Mesendoderm (in vitro differentiated cells): ENCODE data around the gene ORMDL2.
A peak's percentile ranks its signal among the peaks of the same experiment; 100 is the strongest.
"Not testable (repeated sequence)": the region's sequence is repeated elsewhere in the genome, so short reads cannot be mapped to it uniquely, and the experiment has no call there.

Source experiments
- DNase-seq: peaks from one replicate; pipeline ENCODE4 v3.0.0; 2013
- H2AK5ac ChIP-seq: 2 replicates; pipeline ENCODE4 v1.6.1; 2013; ENCODE audit warnings: low read length, inconsistent platforms
- H2BK120ac ChIP-seq: 2 replicates; pipeline ENCODE4 v1.6.1; 2013; ENCODE audit warnings: low read depth, mild to moderate bottlenecking, low read length, moderate library complexity, mixed read lengths
- H2BK15ac ChIP-seq: replicated peaks from 2 replicates; pipeline ENCODE4 v1.6.1; 2013; ENCODE audit warnings: low read depth, mild to moderate bottlenecking, moderate library complexity
- H2BK5ac ChIP-seq: 2 replicates; pipeline ENCODE4 v1.6.1; 2013; ENCODE audit warnings: low read length, inconsistent platforms
- H3K18ac ChIP-seq: 2 replicates; pipeline ENCODE4 v1.6.1; 2013; ENCODE audit warnings: mild to moderate bottlenecking, low read length, mixed read lengths
- H3K23ac ChIP-seq: one replicate; pipeline ENCODE4 v1.6.1; 2013; ENCODE audit warnings: low read length
- H3K27ac ChIP-seq: 2 replicates; pipeline ENCODE4 v1.5.1; 2013; ENCODE audit warnings: low read depth, mild to moderate bottlenecking, inconsistent platforms, low read length, moderate library complexity
- H3K27me3 ChIP-seq: 2 replicates; pipeline ENCODE4 v1.6.1; 2013; ENCODE audit warnings: low read length, control low read depth, mild to moderate bottlenecking, inconsistent platforms; ENCODE audit not compliant: insufficient read depth, poor library complexity
- H3K36me3 ChIP-seq: 2 replicates; pipeline ENCODE4 v1.6.1; 2013; ENCODE audit warnings: low read length, inconsistent platforms; ENCODE audit not compliant: control insufficient read depth, insufficient read depth
- H3K4ac ChIP-seq: one replicate; pipeline ENCODE4 v1.6.1; 2013; ENCODE audit warnings: low read depth, mild to moderate bottlenecking, low read length, moderate library complexity
- H3K4me1 ChIP-seq: 2 replicates; pipeline ENCODE4 v1.6.1; 2013; ENCODE audit warnings: low read depth, low read length, inconsistent platforms; ENCODE audit not compliant: control insufficient read depth
- H3K4me2 ChIP-seq: 2 replicates; pipeline ENCODE4 v1.6.1; 2013; ENCODE audit warnings: low read length
- H3K4me3 ChIP-seq: 2 replicates; pipeline ENCODE4 v1.5.1; 2013; ENCODE audit warnings: mild to moderate bottlenecking, low read length
- H3K56ac ChIP-seq: one replicate; pipeline ENCODE4 v1.6.1; 2013; ENCODE audit warnings: low read length
- H3K79me1 ChIP-seq: 2 replicates; pipeline ENCODE4 v1.6.1; 2013; ENCODE audit warnings: low read length, inconsistent platforms
- H3K79me2 ChIP-seq: 2 replicates; pipeline ENCODE4 v1.6.1; 2013; ENCODE audit warnings: mild to moderate bottlenecking, low read length; ENCODE audit not compliant: control insufficient read depth, insufficient read depth
- H3K9ac ChIP-seq: 2 replicates; pipeline ENCODE4 v1.6.1; 2013; ENCODE audit warnings: low read length, inconsistent platforms
- H4K5ac ChIP-seq: one replicate; pipeline ENCODE4 v1.6.1; 2013; ENCODE audit warnings: low read length
- H4K8ac ChIP-seq: one replicate; pipeline ENCODE4 v1.6.1; 2013; ENCODE audit warnings: low read depth, mild to moderate bottlenecking, control low read depth, low read length, moderate library complexity
- WGBS: extraction: QIAGEN DNeasy Blood & Tissue Kit; methylation state at CpG from one replicate; pipeline ENCODE4 v1.1.7; 2013; ENCODE audit warnings: low lambda C conversion rate, missing lambda C conversion rate; ENCODE audit not compliant: insufficient coverage; ENCODE audit errors: extremely low coverage; 5-methylcytosine and 5-hydroxymethylcytosine counted together

ORMDL2 gene

DNA sequence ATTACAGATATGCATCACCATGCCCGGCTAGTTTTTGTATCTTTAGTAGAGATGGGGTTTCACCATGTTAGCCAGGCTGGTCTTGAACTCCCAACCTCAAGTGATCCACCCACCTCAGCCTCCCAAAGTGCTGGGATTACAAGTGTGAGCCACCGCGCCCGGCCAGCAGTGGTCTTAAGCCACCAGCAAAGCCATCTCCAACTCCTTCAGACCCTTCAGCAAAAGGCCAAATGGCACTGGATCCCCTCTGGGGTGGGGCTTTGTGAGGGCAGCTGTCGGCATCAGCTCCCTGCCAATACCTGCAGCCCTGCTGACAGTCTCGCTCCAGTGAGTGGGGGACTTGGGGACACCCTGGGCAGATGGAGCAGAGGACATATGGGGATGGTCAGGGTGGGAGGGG, 16.6 kb downstream of the ORMDL2 start:
- H3K4me1 ChIP-seq, H2BK5ac ChIP-seq, H3K79me2 ChIP-seq, H3K36me3 ChIP-seq, H2AK5ac ChIP-seq, H3K23ac ChIP-seq, DNase-seq, H3K56ac ChIP-seq, H3K4ac ChIP-seq, H3K4me3 ChIP-seq, H3K27ac ChIP-seq, H3K9ac ChIP-seq, H3K18ac ChIP-seq, H4K5ac ChIP-seq, H3K27me3 ChIP-seq, H2BK15ac ChIP-seq, H2BK120ac ChIP-seq, H3K4me2 ChIP-seq, H3K79me1 ChIP-seq, H4K8ac ChIP-seq: not testable (repeated sequence)
- WGBS, result no CpG with 5 or more reads among the region's 6 CpGs

DNA sequence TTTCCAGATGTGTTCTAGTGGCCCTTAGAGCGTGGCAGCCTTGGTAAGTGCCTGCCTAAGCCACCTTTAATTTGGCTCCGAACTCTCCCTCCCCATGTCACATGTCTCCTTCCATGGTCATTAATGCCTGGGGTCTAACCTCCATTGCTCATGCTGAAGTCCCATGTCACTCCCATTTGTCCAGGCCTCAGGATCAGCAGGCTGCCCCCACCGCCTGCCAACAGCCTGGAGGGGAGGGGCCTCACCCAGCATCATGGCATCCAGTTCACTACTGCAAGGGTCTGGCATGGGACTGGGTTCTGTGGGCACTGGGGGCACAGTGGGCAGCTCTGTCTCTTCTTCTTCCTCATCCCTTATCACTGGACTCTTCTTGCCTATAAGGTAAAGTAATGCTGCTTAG, 20.5 kb downstream of the ORMDL2 start:
- Histone ChIP-seq H3K79me2 (no peaks in the 10 kb centered on the region), H3K27me3 (no peaks in the 10 kb centered on the region), H3K9ac (no peak overlapping the region), H4K8ac (no peak overlapping the region), H3K4me1 (no peaks in the 10 kb centered on the region), H3K36me3 (no peaks in the 10 kb centered on the region), H2BK15ac (no peak overlapping the region), H2AK5ac (no peak overlapping the region), H2BK120ac (no peak overlapping the region), H3K4me3 (no peak overlapping the region), H2BK5ac (no peak overlapping the region), H3K4ac (no peak overlapping the region), H3K18ac (no peak overlapping the region), H3K56ac (no peak overlapping the region), H4K5ac (no peak overlapping the region), H3K23ac (no peak overlapping the region), H3K27ac (no peak overlapping the region), H3K4me2 (no peak overlapping the region), H3K79me1 (no peaks in the 10 kb centered on the region)
- no peak for DNase-seq
- WGBS, result no CpG with 5 or more reads among the region's 3 CpGs

DNA sequence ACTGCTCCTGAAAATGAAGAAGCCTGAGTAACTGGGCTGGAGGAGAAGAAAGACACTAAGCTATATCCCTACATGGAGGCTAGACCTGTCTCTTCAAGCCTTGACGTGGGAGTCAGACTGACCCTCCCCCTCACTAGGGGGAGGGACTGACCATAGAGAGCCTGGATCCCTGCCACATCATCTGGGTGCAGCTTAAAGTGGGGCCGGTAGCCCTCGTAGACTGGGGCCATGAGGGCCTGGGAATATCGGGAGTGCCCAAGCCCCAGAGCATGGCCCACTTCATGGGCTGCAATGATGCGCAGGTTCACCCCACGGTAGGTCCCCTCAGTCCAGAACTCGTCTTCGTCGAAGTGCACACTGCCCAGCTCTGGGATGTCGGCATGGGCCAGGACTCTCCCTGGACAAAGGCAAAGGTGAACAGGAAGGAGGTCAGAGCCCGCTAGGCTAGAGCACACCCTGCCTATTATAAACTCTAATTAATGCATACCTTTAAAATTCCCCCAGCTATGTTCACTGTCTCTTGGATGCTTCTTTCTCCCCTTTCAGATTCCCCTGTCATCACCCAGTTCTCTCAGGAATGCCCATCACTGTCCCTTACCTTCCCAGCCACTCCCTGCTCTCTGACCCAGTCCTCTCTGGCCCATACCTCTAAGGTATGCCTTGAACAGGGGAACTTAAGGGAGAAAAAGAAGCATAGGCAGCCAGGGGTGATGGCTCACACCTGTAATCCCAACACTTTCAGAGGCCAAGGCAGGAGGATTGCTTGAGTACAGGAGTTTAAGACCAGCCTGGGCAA, 21.7 kb downstream of the ORMDL2 start:
- Histone ChIP-seq H3K23ac (no peak overlapping the region), H3K4ac (no peak overlapping the region), H3K79me2 (no peaks in the 10 kb centered on the region), H3K4me3 (no peak overlapping the region), H3K36me3 (no peaks in the 10 kb centered on the region), H2AK5ac (no peak overlapping the region), H3K18ac (no peak overlapping the region), H3K27ac (no peak overlapping the region), H3K4me2 (no peak overlapping the region), H2BK5ac (no peak overlapping the region), H2BK15ac (no peak overlapping the region), H3K9ac (no peak overlapping the region), H4K5ac (no peak overlapping the region), H3K4me1 (no peaks in the 10 kb centered on the region), H3K27me3 (no peaks in the 10 kb centered on the region), H3K56ac (no peak overlapping the region), H3K79me1 (no peaks in the 10 kb centered on the region), H2BK120ac (no peak overlapping the region), H4K8ac (no peak overlapping the region)
- no peak for DNase-seq
- WGBS, result no CpG with 5 or more reads among the region's 11 CpGs

DNA sequence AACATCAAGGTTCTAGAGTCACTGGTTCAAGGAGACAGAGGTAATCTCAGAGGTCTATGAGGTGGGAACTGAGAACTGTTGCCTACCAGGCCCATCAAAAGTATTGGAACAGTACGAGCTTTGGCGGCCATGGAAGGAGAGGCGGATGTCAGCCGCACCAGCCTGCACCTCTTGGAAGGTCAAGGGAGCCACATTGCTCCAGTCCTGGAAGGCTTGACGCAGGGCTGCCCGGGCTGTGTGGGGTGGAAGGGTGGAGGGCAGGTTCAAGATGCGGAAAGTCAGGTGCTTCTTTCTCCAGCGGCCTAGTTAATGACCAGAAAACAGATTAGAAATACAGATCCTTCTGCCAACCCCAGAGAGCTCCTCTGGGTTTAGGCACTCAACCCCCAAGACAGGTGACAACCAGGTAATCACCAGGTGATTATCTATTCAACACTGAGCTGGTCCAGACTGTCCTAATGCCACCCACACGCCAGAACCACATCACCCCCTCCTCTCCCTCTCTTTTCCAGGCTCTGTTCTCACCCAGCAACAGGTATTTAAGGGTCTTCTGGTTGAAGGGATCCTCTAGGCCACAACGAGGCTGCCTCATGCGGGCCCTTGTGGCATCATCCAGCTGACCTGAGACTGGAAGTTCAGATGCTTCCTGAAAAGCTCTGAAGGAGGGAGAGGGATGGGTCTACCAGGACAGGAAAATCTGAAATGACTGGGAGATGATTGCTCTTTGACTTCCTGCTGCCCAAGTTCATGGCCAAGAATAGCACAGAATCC, 22.9 kb downstream of the ORMDL2 start:
- no peak overlapping the region for H3K27ac ChIP-seq
- no peak overlapping the region for H3K4ac ChIP-seq
- no peak overlapping the region for H3K18ac ChIP-seq
- H2BK15ac ChIP-seq, result no peak overlapping the region
- no peaks in the 10 kb centered on the region for H3K79me2 ChIP-seq
- no peaks in the 10 kb centered on the region for H3K4me1 ChIP-seq
- H4K8ac ChIP-seq, result no peak overlapping the region
- DNase-seq, result no peak
- no peak overlapping the region for H3K23ac ChIP-seq
- no peak overlapping the region for H2BK120ac ChIP-seq
- H3K79me1 ChIP-seq, result no peaks in the 10 kb centered on the region
- H3K4me2 ChIP-seq, result no peak overlapping the region
- no peak overlapping the region for H3K4me3 ChIP-seq
- H3K36me3 ChIP-seq, result no peaks in the 10 kb centered on the region
- no peak overlapping the region for H3K56ac ChIP-seq
- no peaks in the 10 kb centered on the region for H3K27me3 ChIP-seq
- H3K9ac ChIP-seq, result no peak overlapping the region
- WGBS, result no CpG with 5 or more reads among the region's 11 CpGs
- H4K5ac ChIP-seq, result no peak overlapping the region
- H2BK5ac ChIP-seq, result no peak overlapping the region
- H2AK5ac ChIP-seq, result no peak overlapping the region

DNA sequence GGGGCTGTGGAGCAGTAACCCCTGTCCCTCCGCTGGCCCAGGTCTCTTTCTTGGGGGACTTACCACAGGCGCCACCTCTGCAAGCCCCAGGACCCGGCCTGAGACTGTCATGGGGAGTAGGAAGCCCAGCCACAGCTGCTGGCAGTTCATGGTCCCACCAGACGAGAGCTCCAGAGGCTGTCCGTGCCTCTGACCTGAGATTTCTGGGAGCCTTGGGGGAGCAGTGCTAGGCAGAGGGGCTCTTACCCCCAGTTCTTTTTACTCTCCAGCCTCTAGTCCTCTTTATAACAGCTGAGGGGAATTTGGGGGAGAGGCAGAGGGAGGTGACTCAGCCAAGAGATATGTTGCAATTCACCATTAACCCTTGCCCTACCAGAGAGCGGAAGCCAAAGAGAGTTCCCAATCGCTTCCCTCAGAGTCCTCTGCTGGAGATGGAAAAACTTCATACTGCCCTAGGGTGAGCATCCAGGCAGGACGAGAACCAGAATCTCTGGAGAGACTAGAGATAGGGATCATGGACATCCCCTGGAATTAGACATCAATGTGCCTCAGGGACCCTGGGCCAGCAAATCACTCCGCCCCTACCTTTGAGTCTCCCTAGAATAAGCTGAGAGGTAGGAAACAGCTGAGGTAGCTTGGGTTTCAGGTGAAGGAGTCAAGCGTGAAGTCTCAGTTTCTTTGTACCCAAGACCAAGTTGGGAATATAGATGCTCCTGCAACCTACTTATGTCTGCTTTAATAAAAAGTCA, 25.0 kb downstream of the ORMDL2 start, which contains the start of gene MMP19:
TSS of gene MMP19 (minus strand) at position 256 of the 749 bp plus-strand sequence. CDS start at position 150, 106 bp downstream.
- Histone ChIP-seq H3K56ac (peak within 1 kb of the TSS; percentile 79), H3K36me3 (no peaks in the 10 kb centered on the region), H4K5ac (no peak within 1 kb of the TSS), H2BK120ac (peak within 1 kb of the TSS; percentile 52), H4K8ac (no peak within 1 kb of the TSS), H3K4me3 (no peak within 1 kb of the TSS), H3K23ac (peak within 1 kb of the TSS; percentile 3), H3K27me3 (no peaks in the 10 kb centered on the region), H2AK5ac (no peak within 1 kb of the TSS), H3K4ac (peak within 1 kb of the TSS; percentile 78), H3K4me1 (no peaks in the 10 kb centered on the region), H3K79me1 (no peaks in the 10 kb centered on the region), H3K4me2 (no peak within 1 kb of the TSS), H2BK15ac (no peak within 1 kb of the TSS), H3K79me2 (no peaks in the 10 kb centered on the region), H3K18ac (peak within 1 kb of the TSS; percentile 52), H3K27ac (no peak within 1 kb of the TSS), H3K9ac (peak within 1 kb of the TSS; percentile 48), H2BK5ac (no peak within 1 kb of the TSS)
- peak; percentile 90 for DNase-seq
- no CpG with 5 or more reads among the region's 10 CpGs for WGBS
